Keratinocyte (primary cell): Measurements from ENCODE around the gene WNT3. TPM values are rescaled to one million over a fixed set of nuclear protein-coding genes. Genes with fewer than 3 reads are reported as not detected.

Experiments used
- DNase-seq: peaks from one replicate; pipeline ENCODE4 v3.0.0-alpha.2; 2011; ENCODE audit warnings: low read depth, missing footprints, low spot score
- FAIRE-seq: peaks from 2 replicates; lab custom pipeline; 2011; peaks lifted over from hg19 to GRCh38; lab: Jason Lieb, UNC
- H2AFZ ChIP-seq: 2 replicates; pipeline ENCODE4 v1.6.0; 2012; ENCODE audit warnings: low read length, control low read depth, inconsistent platforms; ENCODE audit not compliant: control insufficient read depth
- H3K27ac ChIP-seq: 2 replicates; pipeline ENCODE4 v1.5.1; 2011; ENCODE audit warnings: low read length; ENCODE audit not compliant: control insufficient read depth, insufficient read depth
- H3K27me3 ChIP-seq: 3 replicates; pipeline ENCODE4 v1.6.0; 2011; ENCODE audit warnings: low read length; ENCODE audit not compliant: control insufficient read depth, insufficient read depth; ENCODE audit errors: extremely low read depth
- H3K36me3 ChIP-seq, 2 experiments: 2 replicates in 1 of 2; 3 replicates in 1 of 2; pipeline ENCODE4 v1.5.1; 2011; ENCODE audit warnings: low read length in 2 of 2, mild to moderate bottlenecking in 1 of 2; ENCODE audit not compliant: control insufficient read depth in 2 of 2, insufficient read depth in 2 of 2; ENCODE audit errors: extremely low read depth in 1 of 2
- H3K4me1 ChIP-seq: 3 replicates; pipeline ENCODE4 v1.5.1; 2011; ENCODE audit warnings: low read length; ENCODE audit not compliant: control insufficient read depth, insufficient read depth; ENCODE audit errors: extremely low read depth
- H3K4me2 ChIP-seq: 3 replicates; pipeline ENCODE4 v1.6.0; 2011; ENCODE audit warnings: low read depth, low read length; ENCODE audit not compliant: control insufficient read depth, insufficient read depth; ENCODE audit errors: extremely low read depth
- H3K4me3 ChIP-seq, 3 experiments: fragments of 200-600 bp in 1 of 3; sonication (generic) in 1 of 3; 2 replicates in 2 of 3; 3 replicates in 1 of 3; pipeline ENCODE4 v1.5.1; 2011 to 2016; ENCODE audit warnings: low read length in 3 of 3, mild to moderate bottlenecking in 3 of 3, control low read depth in 2 of 3, inconsistent platforms in 1 of 3, low read depth in 1 of 3, mixed read lengths in 1 of 3, mixed run types in 1 of 3, moderate library complexity in 1 of 3; ENCODE audit not compliant: control insufficient read depth in 2 of 3, insufficient read depth in 2 of 3; ENCODE audit errors: extremely low read depth in 1 of 3
- H3K79me2 ChIP-seq: 2 replicates; pipeline ENCODE4 v1.6.0; 2012; ENCODE audit warnings: low read length; ENCODE audit not compliant: control insufficient read depth, insufficient read depth
- H3K9ac ChIP-seq: 3 replicates; pipeline ENCODE4 v1.6.0; 2011; ENCODE audit warnings: low read length; ENCODE audit not compliant: control insufficient read depth, insufficient read depth; ENCODE audit errors: extremely low read depth
- H3K9me1 ChIP-seq: 3 replicates; pipeline ENCODE4 v1.6.0; 2011; ENCODE audit warnings: low read length; ENCODE audit not compliant: control insufficient read depth, insufficient read depth; ENCODE audit errors: extremely low read depth
- H3K9me3 ChIP-seq: 2 replicates; pipeline ENCODE4 v1.5.1; 2012; ENCODE audit warnings: low read depth, low read length; ENCODE audit not compliant: control insufficient read depth
- H4K20me1 ChIP-seq: 3 replicates; pipeline ENCODE4 v1.6.0; 2011; ENCODE audit warnings: low read length; ENCODE audit not compliant: control insufficient read depth, insufficient read depth; ENCODE audit errors: extremely low read depth
- CTCF ChIP-seq, 3 experiments: IDR thresholded peaks in 1 of 3; conservative IDR thresholded peaks in 1 of 3; optimal IDR thresholded peaks in 1 of 3; 2 replicates in 2 of 3; 3 replicates in 1 of 3; pipeline versions ENCODE3 to v1.5.1; 2011; ENCODE audit warnings: low read length in 3 of 3, mild to moderate bottlenecking in 3 of 3, moderate library complexity in 2 of 3, control low read depth in 1 of 3, inconsistent platforms in 1 of 3; ENCODE audit not compliant: insufficient read depth in 2 of 3; ENCODE audit errors: extremely low read depth in 1 of 3
- EZH2 ChIP-seq: IDR thresholded peaks from one replicate; pipeline ENCODE4 v1.6.1; 2012; ENCODE audit warnings: inconsistent platforms, mild to moderate bottlenecking, low read length, moderate library complexity
- dilution Hi-C: fragments of 300-500 bp; cut with MboI; formaldehyde crosslinking; loops from one replicate; pipeline ENCODE4 v1.7.0; 2020; ENCODE audit warnings: low sequenced_read_pairs; ENCODE audit not compliant: extremely low pct_ligation_motif_present
- polyA plus RNA-seq, 5 experiments: library from polyadenylated mRNA; depleted of rRNA in 3 of 5; stranded (reverse) in 3 of 5; stranded (forward) in 1 of 5; unstranded in 1 of 5; fragments of >200 nt; gene quantifications; 1 replicate in 1 of 5; 2 replicates in 3 of 5; 3 replicates in 1 of 5; pipeline versions ENCODE4 v1.2.1 to v1.2.3, GENCODE V29; 2011 to 2012; ENCODE audit warnings: missing spikeins in 2 of 5, low read depth in 1 of 5, low replicate concordance in 1 of 5

WNT3 gene
- polyA plus RNA-seq, 1 donor (not counting 4 experiments of a cell fraction or from before 2014, with no cell fraction given) = 1.9 TPM

- Histone ChIP-seq H3K79me2 (no peaks in the 10 kb centered on the region), H3K27ac (no peak overlapping the region), H3K9ac (no peak overlapping the region), H3K4me1 (peaks cover 3% of the 10 kb centered on the region), H3K27me3 (no peaks in the 10 kb centered on the region), H3K9me1 (no peaks in the 10 kb centered on the region), H3K4me2 (no peak overlapping the region), H2AFZ (no peak overlapping the region), H4K20me1 (no peaks in the 10 kb centered on the region), H3K36me3 (no peaks in the 10 kb centered on the region), H3K4me3 (no peak overlapping the region), H3K9me3 (no peaks in the 10 kb centered on the region)
- no peak for FAIRE-seq
- dilution Hi-C loops = no loop called here
- no peak for TF ChIP-seq EZH2
- no peak for TF ChIP-seq CTCF (optimal IDR thresholded peaks at IDR 0.05 in 1 of 3, IDR thresholded peaks at IDR 0.05 in 1 of 3, conservative IDR thresholded peaks at IDR 0.05 in 1 of 3; ENCODE audit: extremely low read depth in 1 of 3, insufficient read depth in 2 of 3, low read length in 3 of 3)
- DNase-seq = no peak
Observed at GRCh38 chr17:46800573-46800972, 17.9 kb downstream of the WNT3 start.

GRCh38 chr17:46796956-46797530, 21.4 kb downstream of the WNT3 start:
- Histone ChIP-seq H3K9ac (no peak overlapping the region), H4K20me1 (no peaks in the 10 kb centered on the region), H3K4me1 (peaks cover 8% of the 10 kb centered on the region), H3K4me2 (no peak overlapping the region), H3K4me3 (no peak overlapping the region), H3K27me3 (no peaks in the 10 kb centered on the region), H3K9me3 (no peaks in the 10 kb centered on the region), H3K27ac (no peak overlapping the region), H3K79me2 (no peaks in the 10 kb centered on the region), H3K36me3 (no peaks in the 10 kb centered on the region), H3K9me1 (no peaks in the 10 kb centered on the region), H2AFZ (no peak overlapping the region)
- dilution Hi-C loops = no loop called here
- no peak for FAIRE-seq
- no peak for TF ChIP-seq CTCF (optimal IDR thresholded peaks at IDR 0.05 in 1 of 3, IDR thresholded peaks at IDR 0.05 in 1 of 3, conservative IDR thresholded peaks at IDR 0.05 in 1 of 3; ENCODE audit: extremely low read depth in 1 of 3, insufficient read depth in 2 of 3, low read length in 3 of 3)
- no peak for TF ChIP-seq EZH2
- no peak for DNase-seq
